ENCODE data around the gene CFAP20. TPM values are rescaled to one million over a fixed set of nuclear protein-coding genes. Genes with fewer than 3 reads are reported as not detected.

CFAP20 gene
- total RNA-seq (2014; rRNA removed; shearing (Covaris generic)), result 97.3 and 115 TPM in 2 replicates

GRCh38 chr16:58129097-58129936 is at the start of gene CFAP20:
Gene CFAP20 (minus strand): TSS chr16:58129381. CDS start chr16:58129115, 266 bp downstream.
- DNase-seq (ENCODE audit: low read depth), result peak; percentile 100

GRCh38 chr16:58177353-58177710 is 48.2 kb upstream of the CFAP20 start:
- no peak for DNase-seq (ENCODE audit: low read depth)

GRCh38 chr16:58176608-58177352 is 47.6 kb upstream of the CFAP20 start:
- DNase-seq (ENCODE audit: low read depth), result no peak

GRCh38 chr16:58170223-58170622 is 41.0 kb upstream of the CFAP20 start:
- DNase-seq (ENCODE audit: low read depth), result no peak

- DNase-seq (ENCODE audit: low read depth), result no peak
These were observed 31.7 kb upstream of the CFAP20 start for GRCh38 chr16:58160855-58161254.

GRCh38 chr16:58158725-58159124 is 29.5 kb upstream of the CFAP20 start:
- DNase-seq (ENCODE audit: low read depth), result no peak

GRCh38 chr16:58157951-58158540 is 28.9 kb upstream of the CFAP20 start:
- no peak for DNase-seq (ENCODE audit: low read depth)

GRCh38 chr16:58157239-58157638 is 28.1 kb upstream of the CFAP20 start:
- DNase-seq (ENCODE audit: low read depth), result no peak

GRCh38 chr16:58155839-58156238 is 26.7 kb upstream of the CFAP20 start:
- DNase-seq (ENCODE audit: low read depth), result no peak

GRCh38 chr16:58154345-58154744 is 25.2 kb upstream of the CFAP20 start:
- DNase-seq (ENCODE audit: low read depth), result no peak

GRCh38 chr16:58152246-58152868 is 23.2 kb upstream of the CFAP20 start:
- DNase-seq (ENCODE audit: low read depth), result no peak

- DNase-seq (ENCODE audit: low read depth), result no peak
These were observed 19.3 kb upstream of the CFAP20 start for GRCh38 chr16:58148526-58148925.

GRCh38 chr16:58148099-58148498 is 18.9 kb upstream of the CFAP20 start:
- DNase-seq (ENCODE audit: low read depth), result no peak

- no peak for DNase-seq (ENCODE audit: low read depth)
These were observed 9.7 kb upstream of the CFAP20 start for GRCh38 chr16:58138852-58139251.

GRCh38 chr16:58137581-58137980 is 8.4 kb upstream of the CFAP20 start:
- DNase-seq (ENCODE audit: low read depth), result no peak

GRCh38 chr16:58128711-58129096 is 477 bp downstream of the CFAP20 start:
- DNase-seq (ENCODE audit: low read depth), result peak; percentile 17

GRCh38 chr16:58128181-58128631 is 975 bp downstream of the CFAP20 start:
- DNase-seq (ENCODE audit: low read depth), result no peak

GRCh38 chr16:58127634-58128033 is 1.5 kb downstream of the CFAP20 start:
- DNase-seq (ENCODE audit: low read depth), result no peak

GRCh38 chr16:58127033-58127556 is 2.1 kb downstream of the CFAP20 start:
- DNase-seq (ENCODE audit: low read depth), result peak; percentile 61

GRCh38 chr16:58126451-58126961 is 2.7 kb downstream of the CFAP20 start:
- no peak for DNase-seq (ENCODE audit: low read depth)

GRCh38 chr16:58125781-58126335 is 3.3 kb downstream of the CFAP20 start:
- DNase-seq (ENCODE audit: low read depth), result no peak
